NB4 (cell line): ENCODE measurements around the gene ZNF543.

Experiments used
- DNase-seq: peaks from one replicate; pipeline ENCODE4 v3.0.0; 2010; ENCODE audit warnings: low read depth
- H3K4me3 ChIP-seq: one replicate; pipeline ENCODE4 v1.5.1; 2011; ENCODE audit warnings: mild to moderate bottlenecking, low read depth, low read length, moderate library complexity
- CTCF ChIP-seq: IDR thresholded peaks from one replicate; pipeline ENCODE4 v1.5.1; 2012; ENCODE audit warnings: low read depth, low read length
- MAX ChIP-seq: IDR thresholded peaks from 2 replicates; pipeline ENCODE4 v1.6.1; 2011; ENCODE audit warnings: low read depth, low read length
- MYC ChIP-seq: IDR thresholded peaks from 2 replicates; pipeline ENCODE4 v1.6.1; 2011; ENCODE audit warnings: low read depth, low read length
- POLR2A ChIP-seq: IDR thresholded peaks from 2 replicates; pipeline ENCODE4 v1.6.1; 2011; ENCODE audit warnings: mild to moderate bottlenecking; ENCODE audit not compliant: insufficient read length; ENCODE audit errors: extremely low read depth

The ZNF543 gene

GRCh38 chr19:57321751-57322150, 1.5 kb downstream of the ZNF543 start:
- peak; percentile 59 for DNase-seq
- H3K4me3 ChIP-seq: peak overlapping the region; percentile 83
- TF ChIP-seq POLR2A: no peak
- no peak for TF ChIP-seq CTCF
- TF ChIP-seq MAX: no peak
- no peak for TF ChIP-seq MYC

GRCh38 chr19:57324992-57325391, 4.7 kb downstream of the ZNF543 start:
- TF ChIP-seq MYC (no peak), POLR2A (no peak), CTCF (no peak), MAX (no peak)
- DNase-seq: no peak
- H3K4me3 ChIP-seq: no peak overlapping the region

- no peak overlapping the region for H3K4me3 ChIP-seq
- DNase-seq: no peak
- no peak for TF ChIP-seq MYC
- no peak for TF ChIP-seq CTCF
- no peak for TF ChIP-seq POLR2A
- TF ChIP-seq MAX: no peak
Observed at GRCh38 chr19:57327993-57328392, 7.7 kb downstream of the ZNF543 start.

- DNase-seq: no peak
- TF ChIP-seq MAX (no peak), MYC (no peak), CTCF (no peak)
- H3K4me3 ChIP-seq: no peak overlapping the region
Observed at GRCh38 chr19:57334191-57334590, 13.9 kb downstream of the ZNF543 start.

- H3K4me3 ChIP-seq: no peak overlapping the region
- DNase-seq: no peak
- TF ChIP-seq CTCF (no peak), POLR2A (no peak), MYC (no peak), MAX (no peak)
Observed at GRCh38 chr19:57338877-57339276, 18.6 kb downstream of the ZNF543 start.

GRCh38 chr19:57342582-57342981, 22.3 kb downstream of the ZNF543 start:
- no peak overlapping the region for H3K4me3 ChIP-seq
- TF ChIP-seq POLR2A: no peak
- TF ChIP-seq MYC: no peak
- TF ChIP-seq MAX: no peak
- no peak for TF ChIP-seq CTCF
- no peak for DNase-seq
